GM12875 (cell line): ENCODE data around the gene GLB1L3.

Source experiments
- H3K4me3 ChIP-seq: one replicate; pipeline ENCODE4 v1.5.1; 2011; ENCODE audit warnings: low read depth, low read length, control low read depth
- TF ChIP-seq, protein P1 (sequence below): IDR thresholded peaks from 2 replicates; pipeline ENCODE4 v1.5.1; 2011; ENCODE audit warnings: low read depth, mild to moderate bottlenecking, control low read depth, inconsistent platforms, low read length, moderate library complexity, borderline replicate concordance; ENCODE audit not compliant: insufficient read depth

Gene GLB1L3

DNA sequence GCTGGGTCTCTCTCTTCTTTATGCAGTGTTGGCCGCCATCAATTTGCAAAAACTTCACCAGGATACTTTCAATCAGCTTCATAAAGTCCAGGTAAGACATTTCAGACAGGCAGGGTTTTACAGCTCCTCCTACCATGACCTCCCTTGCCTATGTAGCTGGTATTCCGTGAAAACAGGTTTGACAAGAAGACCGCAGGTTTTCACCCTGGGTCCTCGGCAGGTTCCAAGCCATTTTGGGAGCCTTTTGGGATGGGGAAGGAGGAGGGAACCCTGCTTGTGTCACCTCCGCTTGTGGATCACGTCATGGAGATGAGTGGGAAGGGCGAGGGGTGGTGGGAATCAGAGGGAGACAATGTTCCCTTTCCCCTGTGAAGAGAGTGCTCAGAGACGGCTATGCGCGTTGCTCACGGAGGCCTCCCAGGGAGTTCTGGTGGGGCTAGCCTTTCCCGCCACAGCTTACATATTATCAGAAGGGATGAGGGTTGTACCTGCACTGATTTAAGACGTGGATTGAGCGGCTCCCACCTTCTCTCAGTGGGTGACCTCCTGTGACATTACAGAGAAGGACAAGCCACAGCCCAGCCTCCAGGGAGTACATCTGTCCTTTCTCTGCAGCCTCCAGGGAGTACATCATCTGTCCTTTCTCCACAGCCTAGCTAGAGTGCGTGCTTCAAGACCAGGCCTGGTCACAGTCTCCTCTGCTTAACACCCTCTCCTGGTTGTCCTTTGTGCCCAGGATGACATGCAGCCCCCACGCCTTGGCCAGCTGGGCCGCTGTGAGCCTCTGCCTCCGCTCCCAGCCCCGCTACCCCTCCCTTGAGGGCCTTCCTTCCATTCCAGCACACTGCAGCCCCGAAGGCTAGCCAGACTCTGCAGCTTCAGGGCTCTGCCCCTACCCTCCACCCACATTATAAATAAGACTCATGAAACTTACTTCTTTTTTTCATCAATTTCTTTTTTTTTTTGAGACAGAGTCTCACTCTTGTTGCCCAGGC lies 17.2 kb downstream of the GLB1L3 start:
- H3K4me3 ChIP-seq: no peak overlapping the region
- TF ChIP-seq, protein P1, sequence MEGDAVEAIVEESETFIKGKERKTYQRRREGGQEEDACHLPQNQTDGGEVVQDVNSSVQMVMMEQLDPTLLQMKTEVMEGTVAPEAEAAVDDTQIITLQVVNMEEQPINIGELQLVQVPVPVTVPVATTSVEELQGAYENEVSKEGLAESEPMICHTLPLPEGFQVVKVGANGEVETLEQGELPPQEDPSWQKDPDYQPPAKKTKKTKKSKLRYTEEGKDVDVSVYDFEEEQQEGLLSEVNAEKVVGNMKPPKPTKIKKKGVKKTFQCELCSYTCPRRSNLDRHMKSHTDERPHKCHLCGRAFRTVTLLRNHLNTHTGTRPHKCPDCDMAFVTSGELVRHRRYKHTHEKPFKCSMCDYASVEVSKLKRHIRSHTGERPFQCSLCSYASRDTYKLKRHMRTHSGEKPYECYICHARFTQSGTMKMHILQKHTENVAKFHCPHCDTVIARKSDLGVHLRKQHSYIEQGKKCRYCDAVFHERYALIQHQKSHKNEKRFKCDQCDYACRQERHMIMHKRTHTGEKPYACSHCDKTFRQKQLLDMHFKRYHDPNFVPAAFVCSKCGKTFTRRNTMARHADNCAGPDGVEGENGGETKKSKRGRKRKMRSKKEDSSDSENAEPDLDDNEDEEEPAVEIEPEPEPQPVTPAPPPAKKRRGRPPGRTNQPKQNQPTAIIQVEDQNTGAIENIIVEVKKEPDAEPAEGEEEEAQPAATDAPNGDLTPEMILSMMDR: no peak

DNA sequence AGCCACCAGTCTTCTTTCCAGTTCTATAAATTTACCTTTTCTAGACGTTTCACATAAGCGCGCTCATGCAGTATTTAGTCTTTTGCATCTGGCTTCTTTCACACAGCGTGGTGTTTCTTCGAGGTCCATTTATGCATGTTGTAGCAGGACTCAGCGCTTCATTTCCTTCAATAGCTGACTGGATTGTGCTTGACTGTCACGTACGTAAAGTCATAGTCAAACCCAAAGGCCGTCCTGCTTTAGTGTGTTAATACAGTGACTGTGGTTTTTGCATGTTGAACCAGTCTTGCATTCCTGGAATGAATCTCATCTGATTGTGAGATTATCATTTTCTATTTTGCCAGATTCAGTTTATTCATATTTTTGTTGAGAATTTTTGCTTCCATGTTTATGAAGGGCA lies 18.5 kb downstream of the GLB1L3 start:
- H3K4me3 ChIP-seq: no peak overlapping the region
- TF ChIP-seq, protein P1: no peak

DNA sequence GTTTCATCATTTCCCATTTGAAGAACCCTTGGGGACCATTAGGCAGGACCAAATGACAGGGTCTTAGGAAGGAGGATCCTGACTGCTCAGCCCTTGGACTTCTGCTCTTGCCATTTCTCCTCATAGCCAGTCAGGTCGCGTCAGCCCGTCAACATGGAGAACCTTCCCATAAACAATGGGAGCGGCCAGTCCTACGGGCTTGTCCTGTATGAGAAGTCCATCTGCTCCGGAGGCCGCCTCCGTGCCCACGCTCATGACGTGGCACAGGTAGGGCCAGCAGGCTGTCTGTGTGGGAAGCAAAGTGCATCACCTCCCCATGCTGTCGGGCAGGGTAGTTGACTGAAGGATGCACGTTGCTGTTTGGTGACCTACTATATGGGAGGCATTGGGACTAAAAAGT lies 36.0 kb downstream of the GLB1L3 start:
- TF ChIP-seq, protein P1: no peak
- no peak overlapping the region for H3K4me3 ChIP-seq

DNA sequence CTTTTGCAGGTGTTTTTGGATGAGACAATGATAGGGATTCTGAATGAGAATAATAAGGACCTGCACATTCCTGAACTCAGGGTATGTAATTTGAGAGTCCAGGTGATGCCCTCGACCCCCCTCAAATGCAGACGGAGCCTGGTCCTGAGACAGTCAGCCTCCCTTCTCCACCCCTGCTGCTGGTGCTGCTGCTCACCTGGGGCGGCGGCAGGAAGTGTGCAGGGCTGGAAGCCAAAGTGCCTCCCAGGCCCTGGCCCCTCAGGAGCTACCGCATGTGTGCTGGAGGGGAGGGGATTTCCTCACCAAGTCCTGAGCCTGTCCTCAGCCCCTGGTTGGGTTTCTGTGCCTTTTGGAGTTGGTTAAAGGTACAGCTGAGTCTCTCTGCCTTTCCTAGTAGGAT lies 36.6 kb downstream of the GLB1L3 start:
- no peak overlapping the region for H3K4me3 ChIP-seq
- TF ChIP-seq, protein P1: no peak

DNA sequence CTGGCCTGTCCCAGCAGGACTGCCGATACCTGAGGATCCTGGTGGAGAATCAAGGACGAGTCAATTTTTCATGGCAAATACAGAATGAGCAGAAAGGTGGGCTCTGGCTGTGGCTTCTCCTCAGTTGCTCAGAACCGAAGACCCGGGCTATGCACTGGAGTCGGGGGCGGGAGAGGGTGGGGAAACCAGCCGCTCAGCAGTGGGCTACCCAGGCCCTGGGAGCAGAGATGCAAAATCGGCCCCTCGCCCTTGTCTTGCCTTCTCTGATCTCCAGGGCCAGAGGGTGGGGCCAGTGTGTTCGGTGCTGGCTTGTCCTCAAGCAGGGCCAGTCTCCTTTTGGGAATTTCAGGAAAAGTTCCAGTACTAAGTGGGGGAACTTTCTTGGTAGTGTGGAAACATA lies 37.2 kb downstream of the GLB1L3 start:
- H3K4me3 ChIP-seq: no peak overlapping the region
- TF ChIP-seq, protein P1: no peak

DNA sequence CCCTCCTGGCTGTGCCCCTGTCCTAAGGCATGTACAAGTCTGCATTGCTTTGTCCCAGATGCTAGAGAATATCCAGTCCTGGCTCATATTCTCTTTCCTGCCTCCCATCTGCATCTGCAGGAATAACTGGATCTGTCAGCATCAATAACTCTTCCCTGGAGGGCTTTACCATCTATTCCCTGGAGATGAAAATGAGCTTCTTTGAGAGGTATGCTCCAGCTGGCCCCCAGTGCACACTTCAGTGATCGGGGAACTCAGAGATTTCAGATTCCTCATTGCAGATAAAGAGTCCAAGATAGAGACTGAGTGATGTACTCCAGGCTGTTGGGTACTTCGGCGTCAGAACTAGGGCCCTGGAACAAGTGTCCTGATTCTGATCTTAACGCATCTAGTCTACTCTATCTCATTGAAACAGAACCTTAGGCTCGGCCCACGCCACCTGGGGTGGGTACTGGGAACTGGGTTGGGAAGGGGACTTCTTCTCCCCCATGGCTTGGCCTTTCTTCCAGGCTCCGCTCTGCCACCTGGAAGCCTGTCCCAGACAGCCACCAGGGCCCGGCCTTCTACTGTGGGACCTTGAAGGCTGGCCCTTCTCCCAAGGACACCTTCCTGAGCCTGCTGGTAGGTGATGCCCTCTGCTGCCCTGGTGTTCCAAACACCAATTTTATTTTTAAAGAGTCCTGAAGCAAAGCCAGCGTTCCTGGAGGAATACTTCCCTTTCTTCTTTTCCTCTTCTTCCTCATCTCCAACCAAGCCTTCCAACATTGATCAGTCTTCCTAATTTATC lies 37.8 kb downstream of the GLB1L3 start:
- H3K4me3 ChIP-seq: no peak overlapping the region

More for the DNA sequence above, 37.8 kb downstream of the GLB1L3 start:
- TF ChIP-seq, protein P1: no peak
